Body of pancreas (tissue), 4 donors: Measurements from ENCODE around the gene PTPRD. TPM values are rescaled to one million over a fixed set of nuclear protein-coding genes. Genes with fewer than 3 reads are reported as not detected.

Experiments
- ATAC-seq: fragments of 150-250 bp; one replicate; pipeline ENCODE4 v1.9.1; 2016
- DNase-seq, 4 donors: peaks; one replicate each; pipeline ENCODE4 v3.0.0-alpha.2; 2019
- H3K27ac ChIP-seq, 4 donors: fragments of 200-600 bp; sonication (generic); 1 replicate in 3 of 4; 2 replicates in 1 of 4; pipeline versions ENCODE4 v1.5.1 to v1.6.1; 2016 to 2019; ENCODE audit warnings: mild to moderate bottlenecking in 1 of 4, mixed read lengths in 1 of 4, moderate library complexity in 1 of 4
- H3K27me3 ChIP-seq, 2 donors: fragments of 200-600 bp; sonication (generic); one replicate each; pipeline ENCODE4 v1.6.0; 2016; ENCODE audit warnings: mild to moderate bottlenecking in 1 of 2
- H3K36me3 ChIP-seq, 2 donors: fragments of 200-600 bp; sonication (generic); replicated peaks in 1 of 2; 2 replicates each; pipeline ENCODE4 v1.5.1; 2016; ENCODE audit warnings: low read depth in 2 of 2; ENCODE audit not compliant: insufficient read depth in 1 of 2
- H3K4me1 ChIP-seq: fragments of 200-600 bp; sonication (generic); one replicate; pipeline ENCODE4 v1.6.0; 2016
- H3K4me3 ChIP-seq, 2 donors: fragments of 200-600 bp; sonication (generic); 1 replicate in 1 of 2; 2 replicates in 1 of 2; pipeline ENCODE4 v1.5.1; 2016 to 2019
- H3K9me3 ChIP-seq, 3 donors: fragments of 200-600 bp; sonication (generic); 1 replicate in 2 of 3; 2 replicates in 1 of 3; pipeline ENCODE4 v1.5.1; 2016
- CTCF ChIP-seq, 7 experiments: fragments of 450-650 bp in 4 of 7; fragments of 200-600 bp in 3 of 7; sonication (generic) in 3 of 7; IDR thresholded peaks; one replicate each; pipeline ENCODE4 v1.5.1; 2016 to 2019; ENCODE audit warnings: antibody characterized with exemption in 7 of 7
- POLR2A ChIP-seq, 3 donors: fragments of 450-650 bp; IDR thresholded peaks; one replicate each; pipeline ENCODE4 v1.6.1; 2016; ENCODE audit warnings: antibody characterized with exemption in 3 of 3, mild to moderate bottlenecking in 2 of 3
- WGBS, 2 donors: methylation state at CpG; one replicate each; pipeline ENCODE4 v1.1.5; 2017; 5-methylcytosine and 5-hydroxymethylcytosine counted together
- intact Hi-C: fragments of 100-400 bp; cut with DNase I; formaldehyde crosslinking; loops from one replicate; pipeline ENCODE4 v1.15.1; 2023
- total RNA-seq, 2 donors: library from RNA; depleted of rRNA; stranded (reverse); fragments of >200 nt; gene quantifications; one replicate each; pipeline ENCODE4 v1.1.0, GENCODE V29; 2016

The PTPRD gene
- total RNA-seq, 2 donors from 2014 or later: 4.3 to 4.9 TPM

GRCh38 chr9:9817176-9817575 lies 795.6 kb downstream of the PTPRD start:
- DNase-seq (no peak), ATAC-seq (no peak)
- Histone ChIP-seq H3K9me3 (no peaks in the 10 kb centered on the region), H3K27ac (no peak overlapping the region), H3K4me3 (no peak overlapping the region), H3K4me1 (no peaks in the 10 kb centered on the region), H3K36me3 (no peaks in the 10 kb centered on the region), H3K27me3 (no peaks in the 10 kb centered on the region)
- 8 to 21% methylated on average over 2 of the region's 2 CpGs for WGBS, 2 donors
- intact Hi-C loops: no loop called here
- TF ChIP-seq POLR2A (IDR thresholded peaks at IDR 0.05) (no peak), CTCF (IDR thresholded peaks at IDR 0.05) (no peak)

GRCh38 chr9:9804109-9804508 lies 808.7 kb downstream of the PTPRD start:
- ATAC-seq (no peak), DNase-seq (no peak)
- WGBS, 2 donors: 78 to 82% methylated on average over 1 of the region's 1 CpG
- Histone ChIP-seq H3K27me3 (no peaks in the 10 kb centered on the region), H3K27ac (no peak overlapping the region), H3K9me3 (no peaks in the 10 kb centered on the region), H3K36me3 (no peaks in the 10 kb centered on the region), H3K4me3 (no peak overlapping the region), H3K4me1 (no peaks in the 10 kb centered on the region)
- TF ChIP-seq CTCF (IDR thresholded peaks at IDR 0.05) (no peak), POLR2A (IDR thresholded peaks at IDR 0.05) (no peak)
- intact Hi-C loops: no loop called here

GRCh38 chr9:9799287-9799686 lies 813.5 kb downstream of the PTPRD start:
- intact Hi-C loops: no loop called here
- Histone ChIP-seq H3K27ac (no peak overlapping the region), H3K9me3 (no peaks in the 10 kb centered on the region), H3K36me3 (no peaks in the 10 kb centered on the region), H3K27me3 (no peaks in the 10 kb centered on the region), H3K4me3 (no peak overlapping the region), H3K4me1 (no peaks in the 10 kb centered on the region)
- 76 to 79% methylated on average over 1 of the region's 1 CpG for WGBS, 2 donors
- no peak for ATAC-seq
- no peak for DNase-seq
- TF ChIP-seq POLR2A (IDR thresholded peaks at IDR 0.05) (no peak), CTCF (IDR thresholded peaks at IDR 0.05) (no peak)

- TF ChIP-seq POLR2A (IDR thresholded peaks at IDR 0.05) (no peak), CTCF (IDR thresholded peaks at IDR 0.05) (no peak)
- no peaks in the 10 kb centered on the region for H3K36me3 ChIP-seq
- 69 to 74% methylated on average over 1 of the region's 1 CpG for WGBS, 2 donors
- H3K4me1 ChIP-seq: no peaks in the 10 kb centered on the region
- DNase-seq: no peak
- H3K27ac ChIP-seq: no peak overlapping the region
- no peak overlapping the region for H3K4me3 ChIP-seq
- no peak for ATAC-seq
- H3K9me3 ChIP-seq: no peaks in the 10 kb centered on the region
- no peaks in the 10 kb centered on the region for H3K27me3 ChIP-seq
- intact Hi-C loops: no loop called here
Observed at GRCh38 chr9:9792144-9792857, 820.5 kb downstream of the PTPRD start.

- Histone ChIP-seq H3K27me3 (no peaks in the 10 kb centered on the region), H3K27ac (no peak overlapping the region), H3K9me3 (no peaks in the 10 kb centered on the region), H3K4me3 (no peak overlapping the region), H3K4me1 (no peaks in the 10 kb centered on the region), H3K36me3 (no peaks in the 10 kb centered on the region)
- TF ChIP-seq CTCF (IDR thresholded peaks at IDR 0.05) (no peak), POLR2A (IDR thresholded peaks at IDR 0.05) (no peak)
- WGBS, 2 donors: 18 to 21% methylated on average over 1 of the region's 1 CpG
- ATAC-seq (no peak), DNase-seq (no peak)
- intact Hi-C loops: no loop called here
Observed at GRCh38 chr9:9791611-9792010, 821.2 kb downstream of the PTPRD start.
